GM10248 (cell line): ENCODE results near the gene HTR2B.
A peak's percentile ranks its signal among the peaks of the same experiment; 100 is the strongest.
"Not testable (repeated sequence)": the region's sequence is repeated elsewhere in the genome, so short reads cannot be mapped to it uniquely, and the experiment has no call there.

Experiments
- CTCF ChIA-PET: fragments of 300-600 bp; sonication (Branson Sonifier 250); formaldehyde crosslinking; extraction: SDS; loops from one replicate; lab custom pipeline; 2021; ENCODE audit warnings: antibody characterized with exemption; lab: Yijun Ruan, JAX
- POLR2A ChIA-PET: fragments of 350-650 bp; sonication (Branson Sonifier 250); formaldehyde crosslinking; extraction: SDS; loops from one replicate; lab custom pipeline; 2020; ENCODE audit warnings: antibody characterized with exemption; lab: Yijun Ruan, JAX
- DNase-seq: peaks from one replicate; pipeline ENCODE4 v3.0.0; 2012; ENCODE audit errors: extremely low spot score
- CTCF ChIP-seq: IDR thresholded peaks from 2 replicates; pipeline ENCODE4 v1.5.1; 2012; ENCODE audit warnings: mild to moderate bottlenecking, low read depth; ENCODE audit errors: extremely low read depth, missing control alignments, control extremely low read depth

HTR2B gene

GRCh38 chr2:231104115-231104713 lies 20.6 kb downstream of the HTR2B start:
- peak; percentile 56 for DNase-seq
- POLR2A ChIA-PET, result interaction anchor here (0.8 to 2.2 kb wide), 5 partner anchors 116 to 360 kb away, joined by 3 to 11 read pairs (median 3); no protein-coding TSS in a partner anchor
- TF ChIP-seq CTCF, result peak; percentile 88
- CTCF ChIA-PET, result interaction anchor here (0.6 to 6.3 kb wide), 53 partner anchors 8 to 498 kb away, joined by 3 to 148 read pairs (median 4); partner anchors contain the start of genes B3GNT7 and PSMD1

GRCh38 chr2:231102772-231103171 lies 22.1 kb downstream of the HTR2B start:
- ChIA-PET CTCF (interaction anchor here (1.0 to 6.3 kb wide), 19 partner anchors 8 to 353 kb away, joined by 3 to 148 read pairs (median 9); partner anchors contain the start of gene PSMD1), POLR2A (interaction anchor here (2.2 kb wide), 1 partner anchor 349 kb away, joined by 11 read pairs; no protein-coding TSS in a partner anchor)
- TF ChIP-seq CTCF, result no peak
- no peak for DNase-seq

GRCh38 chr2:231100990-231101389 lies 23.9 kb downstream of the HTR2B start:
- ChIA-PET CTCF (interaction anchor here (1.5 to 6.3 kb wide), 5 partner anchors 10 to 308 kb away, joined by 3 to 148 read pairs (median 17); partner anchors contain the start of gene PSMD1), POLR2A (no interaction called here)
- DNase-seq, result no peak
- TF ChIP-seq CTCF, result no peak

GRCh38 chr2:231100321-231100720 lies 24.5 kb downstream of the HTR2B start:
- DNase-seq, POLR2A ChIA-PET: not testable (repeated sequence)
- CTCF ChIA-PET, result interaction anchor here (6.3 kb wide), 1 partner anchor 309 kb away, joined by 148 read pairs; no protein-coding TSS in a partner anchor

- DNase-seq, result no peak
- no peak for TF ChIP-seq CTCF
Observed at GRCh38 chr2:231099918-231100317, 24.9 kb downstream of the HTR2B start.

GRCh38 chr2:231094736-231095346 lies 30.0 kb downstream of the HTR2B start:
- ChIA-PET CTCF (interaction anchor here (0.7 to 3.2 kb wide), 9 partner anchors 9 to 358 kb away, joined by 3 to 17 read pairs (median 4); no protein-coding TSS in a partner anchor), POLR2A (no interaction called here)
- TF ChIP-seq CTCF, result no peak
- DNase-seq, result no peak

More at GRCh38 chr2:231099918-231100317, 24.9 kb downstream of the HTR2B start:
- POLR2A ChIA-PET, result no interaction called here
- CTCF ChIA-PET, result interaction anchor here (6.3 kb wide), 1 partner anchor 310 kb away, joined by 148 read pairs; no protein-coding TSS in a partner anchor
